Measurements from ENCODE around the gene ALOX15. TPM values are rescaled to one million over a fixed set of nuclear protein-coding genes. Genes with fewer than 3 reads are reported as not detected.

ALOX15 gene
- total RNA-seq, 1 experiment from 2014 or later: not detected

DNA sequence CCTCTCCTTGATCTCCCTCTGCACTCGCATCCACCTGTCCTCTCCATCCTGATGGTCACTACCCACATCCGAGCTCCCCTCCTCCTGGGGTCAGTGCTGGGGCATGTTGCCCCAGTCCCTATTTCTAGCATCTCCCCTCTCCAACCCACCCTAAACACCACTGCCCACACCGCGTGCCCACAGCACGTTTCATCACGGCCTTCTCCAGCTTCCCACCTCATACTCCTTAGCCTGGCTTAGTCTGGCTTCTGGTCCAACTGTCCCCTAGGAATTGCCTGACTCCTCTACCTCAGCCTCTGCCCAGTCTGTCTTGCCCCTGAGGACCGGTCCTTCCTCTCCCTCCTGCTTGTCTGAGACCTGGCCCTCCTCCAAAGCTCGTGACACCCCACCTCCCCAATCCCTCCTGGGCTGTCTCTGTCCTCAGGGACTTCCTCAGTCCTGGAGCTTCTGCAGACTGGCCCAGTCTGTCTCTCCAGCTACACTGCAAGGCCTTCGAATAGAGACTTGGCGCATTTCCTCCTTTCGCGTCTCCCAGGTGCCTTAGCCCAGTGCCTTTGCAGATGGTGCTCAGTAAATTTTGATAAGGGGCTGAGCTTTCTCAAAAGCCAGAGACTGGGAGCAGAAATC is 4.9 kb downstream of the ALOX15 start:
- H3K4me1 ChIP-seq (ENCODE audit: control insufficient read depth, insufficient read depth, low read length): no peaks in the 10 kb centered on the region
- POLR2A ChIA-PET: interaction anchor here (0.6 kb wide), 1 partner anchor 273 kb away, joined by 5 read pairs; no protein-coding TSS in a partner anchor
- H3K9me3 ChIP-seq (ENCODE audit: control insufficient read depth, insufficient read depth, low read depth, low read length): no peaks in the 10 kb centered on the region
- H3K36me3 ChIP-seq (ENCODE audit: control insufficient read depth, insufficient read depth, low read length): no peaks in the 10 kb centered on the region
- H3K27ac ChIP-seq (ENCODE audit: low read length): no peak overlapping the region
- BruUV-seq (replicated peaks): no TSS peak
- CTCF ChIA-PET: no interaction called here
- TF ChIP-seq TCF7L2 (IDR thresholded peaks at IDR 0.05; ENCODE audit: low read depth, low read length) (no peak), POLR2AphosphoS5 (IDR thresholded peaks at IDR 0.05; ENCODE audit: low read depth, low read length) (no peak), SIN3A (IDR thresholded peaks at IDR 0.05; ENCODE audit: borderline replicate concordance, insufficient read depth, low read depth, low read length) (no peak), CTCF (IDR thresholded peaks at IDR 0.05) (no peak)
- TF ChIP-seq, protein P1, sequence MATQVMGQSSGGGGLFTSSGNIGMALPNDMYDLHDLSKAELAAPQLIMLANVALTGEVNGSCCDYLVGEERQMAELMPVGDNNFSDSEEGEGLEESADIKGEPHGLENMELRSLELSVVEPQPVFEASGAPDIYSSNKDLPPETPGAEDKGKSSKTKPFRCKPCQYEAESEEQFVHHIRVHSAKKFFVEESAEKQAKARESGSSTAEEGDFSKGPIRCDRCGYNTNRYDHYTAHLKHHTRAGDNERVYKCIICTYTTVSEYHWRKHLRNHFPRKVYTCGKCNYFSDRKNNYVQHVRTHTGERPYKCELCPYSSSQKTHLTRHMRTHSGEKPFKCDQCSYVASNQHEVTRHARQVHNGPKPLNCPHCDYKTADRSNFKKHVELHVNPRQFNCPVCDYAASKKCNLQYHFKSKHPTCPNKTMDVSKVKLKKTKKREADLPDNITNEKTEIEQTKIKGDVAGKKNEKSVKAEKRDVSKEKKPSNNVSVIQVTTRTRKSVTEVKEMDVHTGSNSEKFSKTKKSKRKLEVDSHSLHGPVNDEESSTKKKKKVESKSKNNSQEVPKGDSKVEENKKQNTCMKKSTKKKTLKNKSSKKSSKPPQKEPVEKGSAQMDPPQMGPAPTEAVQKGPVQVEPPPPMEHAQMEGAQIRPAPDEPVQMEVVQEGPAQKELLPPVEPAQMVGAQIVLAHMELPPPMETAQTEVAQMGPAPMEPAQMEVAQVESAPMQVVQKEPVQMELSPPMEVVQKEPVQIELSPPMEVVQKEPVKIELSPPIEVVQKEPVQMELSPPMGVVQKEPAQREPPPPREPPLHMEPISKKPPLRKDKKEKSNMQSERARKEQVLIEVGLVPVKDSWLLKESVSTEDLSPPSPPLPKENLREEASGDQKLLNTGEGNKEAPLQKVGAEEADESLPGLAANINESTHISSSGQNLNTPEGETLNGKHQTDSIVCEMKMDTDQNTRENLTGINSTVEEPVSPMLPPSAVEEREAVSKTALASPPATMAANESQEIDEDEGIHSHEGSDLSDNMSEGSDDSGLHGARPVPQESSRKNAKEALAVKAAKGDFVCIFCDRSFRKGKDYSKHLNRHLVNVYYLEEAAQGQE (IDR thresholded peaks at IDR 0.05; ENCODE audit: insufficient read depth in 1 of 2, low read depth in 2 of 2, low read length in 1 of 2): no peak
- ATAC-seq (no peak), DNase-seq (ENCODE audit: low read depth, low spot score) (no peak)
- in situ Hi-C loops (cut with HindIII; ENCODE audit: low pct_unique_long_range_greater_than_20kb, low sequenced_read_pairs): no loop called here
- no peak overlapping the region for H3K4me3 ChIP-seq (ENCODE audit: low read depth in 2 of 2, low read length in 2 of 2)
- no peaks in the 10 kb centered on the region; the same call in 1 of the 2 replicates for H3K27me3 ChIP-seq (ENCODE audit: control insufficient read depth, insufficient read depth, low read length)
- intact Hi-C loops (cut with micrococcal nuclease; ENCODE audit: unreplicated experiment): no loop called here

DNA sequence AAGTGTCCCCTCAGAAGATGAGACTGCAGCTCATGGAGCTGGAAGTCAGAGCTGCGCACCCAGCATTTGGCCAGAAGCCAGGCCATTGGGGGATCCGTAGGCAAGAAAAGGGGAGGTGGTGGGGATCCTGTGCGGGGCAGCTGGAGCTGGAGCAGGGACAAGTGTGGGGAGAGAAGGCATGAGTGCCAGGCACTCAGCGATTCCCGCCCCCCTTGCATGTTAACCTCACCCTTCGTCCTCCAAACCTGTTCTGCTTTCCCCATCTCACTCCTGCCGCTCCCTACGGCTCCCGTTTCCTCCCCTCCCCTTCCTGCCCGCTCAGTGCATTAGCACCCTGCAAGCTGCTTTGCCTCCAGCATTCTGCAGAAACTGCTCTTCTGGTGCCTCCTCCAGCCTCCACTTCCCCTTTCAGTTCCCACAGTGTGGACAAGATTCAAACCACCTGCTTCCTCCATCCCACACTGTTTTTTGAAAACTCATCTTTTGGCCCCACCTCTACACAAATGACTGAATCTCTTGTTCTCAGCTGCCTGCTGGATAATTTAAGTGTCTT is 5.6 kb downstream of the ALOX15 start:
- no peak for DNase-seq (ENCODE audit: low read depth, low spot score)
- Histone ChIP-seq H3K27ac (ENCODE audit: low read length) (no peak overlapping the region), H3K9me3 (ENCODE audit: control insufficient read depth, insufficient read depth, low read depth, low read length) (no peaks in the 10 kb centered on the region), H3K27me3 (ENCODE audit: control insufficient read depth, insufficient read depth, low read length) (no peaks in the 10 kb centered on the region), H3K4me1 (ENCODE audit: control insufficient read depth, insufficient read depth, low read length) (no peaks in the 10 kb centered on the region), H3K36me3 (ENCODE audit: control insufficient read depth, insufficient read depth, low read length) (no peaks in the 10 kb centered on the region), H3K4me3 (ENCODE audit: low read depth in 2 of 2, low read length in 2 of 2) (no peak overlapping the region)
- ATAC-seq: no peak
- in situ Hi-C loops (cut with HindIII; ENCODE audit: low pct_unique_long_range_greater_than_20kb, low sequenced_read_pairs) (no loop called here), intact Hi-C loops (cut with micrococcal nuclease; ENCODE audit: unreplicated experiment) (no loop called here)
- no TSS peak for BruUV-seq (replicated peaks)
- TF ChIP-seq TCF7L2 (IDR thresholded peaks at IDR 0.05; ENCODE audit: low read depth, low read length) (no peak), POLR2AphosphoS5 (IDR thresholded peaks at IDR 0.05; ENCODE audit: low read depth, low read length) (no peak), CTCF (IDR thresholded peaks at IDR 0.05) (no peak), SIN3A (IDR thresholded peaks at IDR 0.05; ENCODE audit: borderline replicate concordance, insufficient read depth, low read depth, low read length) (no peak)
- TF ChIP-seq, protein P1 (IDR thresholded peaks at IDR 0.05; ENCODE audit: insufficient read depth in 1 of 2, low read depth in 2 of 2, low read length in 1 of 2): no peak
- POLR2A ChIA-PET: no interaction called here
- CTCF ChIA-PET: no interaction called here

All from Panc1 (cell line).